AG04450 (cell line): ENCODE data around the gene MYO18B. TPM values are rescaled to one million over a fixed set of nuclear protein-coding genes. Genes with fewer than 3 reads are reported as not detected.

Experiments used
- CTCF ChIA-PET: fragments of 300-600, 350-600 bp; formaldehyde crosslinking; extraction: SDS; loops from one replicate; lab custom pipeline; 2022; ENCODE audit warnings: antibody characterized with exemption, inconsistent platforms; lab: Charles Lee
- POLR2A ChIA-PET: fragments of 350-600 bp; formaldehyde crosslinking; extraction: SDS; loops from one replicate; lab custom pipeline; 2021; ENCODE audit warnings: antibody characterized with exemption, inconsistent platforms; lab: Yijun Ruan, JAX
- DNase-seq: peaks from one replicate; pipeline ENCODE4 v3.0.0-alpha.2; 2011; ENCODE audit warnings: low read depth, low spot score
- H3K27ac ChIP-seq: one replicate; pipeline ENCODE4 v1.5.1; 2012; ENCODE audit warnings: low read depth, low read length, control low read depth
- H3K27me3 ChIP-seq: one replicate; pipeline ENCODE4 v1.6.0; 2012; ENCODE audit warnings: low read length; ENCODE audit not compliant: control insufficient read depth, insufficient read depth
- H3K4me3 ChIP-seq: 2 replicates; pipeline ENCODE4 v1.5.1; 2011; ENCODE audit warnings: mild to moderate bottlenecking, low read depth, low read length, control low read depth
- H3K9me3 ChIP-seq: 2 replicates; pipeline ENCODE4 v1.5.1; 2012; ENCODE audit warnings: low read length; ENCODE audit not compliant: control insufficient read depth, insufficient read depth
- polyA plus RNA-seq: library from polyadenylated mRNA; depleted of rRNA; stranded (reverse); fragments of >200 nt; gene quantifications from 2 replicates; pipeline ENCODE4 v1.2.3, GENCODE V29; 2011
- TF ChIP-seq, protein P1 (sequence below): IDR thresholded peaks from 2 replicates; pipeline ENCODE4 v1.5.1; 2011; ENCODE audit warnings: low read depth, low read length, control low read depth, inconsistent platforms

MYO18B gene
- polyA plus RNA-seq, 1 experiment, result not detected

- H3K27ac ChIP-seq, result no peak overlapping the region
- peaks cover 12% of the 10 kb centered on the region for H3K9me3 ChIP-seq
- ChIA-PET CTCF (interaction anchor here (0.9 kb wide), 1 partner anchor 23 kb away, joined by 3 read pairs; no protein-coding TSS in a partner anchor), POLR2A (no interaction called here)
- no peaks in the 10 kb centered on the region for H3K27me3 ChIP-seq
- no peak overlapping the region for H3K4me3 ChIP-seq
- DNase-seq, result no peak
- TF ChIP-seq, protein P1, sequence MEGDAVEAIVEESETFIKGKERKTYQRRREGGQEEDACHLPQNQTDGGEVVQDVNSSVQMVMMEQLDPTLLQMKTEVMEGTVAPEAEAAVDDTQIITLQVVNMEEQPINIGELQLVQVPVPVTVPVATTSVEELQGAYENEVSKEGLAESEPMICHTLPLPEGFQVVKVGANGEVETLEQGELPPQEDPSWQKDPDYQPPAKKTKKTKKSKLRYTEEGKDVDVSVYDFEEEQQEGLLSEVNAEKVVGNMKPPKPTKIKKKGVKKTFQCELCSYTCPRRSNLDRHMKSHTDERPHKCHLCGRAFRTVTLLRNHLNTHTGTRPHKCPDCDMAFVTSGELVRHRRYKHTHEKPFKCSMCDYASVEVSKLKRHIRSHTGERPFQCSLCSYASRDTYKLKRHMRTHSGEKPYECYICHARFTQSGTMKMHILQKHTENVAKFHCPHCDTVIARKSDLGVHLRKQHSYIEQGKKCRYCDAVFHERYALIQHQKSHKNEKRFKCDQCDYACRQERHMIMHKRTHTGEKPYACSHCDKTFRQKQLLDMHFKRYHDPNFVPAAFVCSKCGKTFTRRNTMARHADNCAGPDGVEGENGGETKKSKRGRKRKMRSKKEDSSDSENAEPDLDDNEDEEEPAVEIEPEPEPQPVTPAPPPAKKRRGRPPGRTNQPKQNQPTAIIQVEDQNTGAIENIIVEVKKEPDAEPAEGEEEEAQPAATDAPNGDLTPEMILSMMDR, result no peak
Measured at GRCh38 chr22:25749420-25750169, 7.6 kb downstream of the MYO18B start.

GRCh38 chr22:25750569-25751173, 8.7 kb downstream of the MYO18B start:
- Histone ChIP-seq H3K27me3 (no peaks in the 10 kb centered on the region), H3K9me3 (peaks cover 23% of the 10 kb centered on the region), H3K4me3 (no peak overlapping the region), H3K27ac (no peak overlapping the region)
- POLR2A ChIA-PET, result no interaction called here
- CTCF ChIA-PET, result no interaction called here
- TF ChIP-seq, protein P1, result no peak
- no peak for DNase-seq

- no peak overlapping the region for H3K27ac ChIP-seq
- CTCF ChIA-PET, result no interaction called here
- TF ChIP-seq, protein P1, result no peak
- POLR2A ChIA-PET, result no interaction called here
- H3K9me3 ChIP-seq, result peaks cover 24% of the 10 kb centered on the region
- no peak overlapping the region for H3K4me3 ChIP-seq
- no peak for DNase-seq
- no peaks in the 10 kb centered on the region for H3K27me3 ChIP-seq
Measured at GRCh38 chr22:25751174-25751581, 9.2 kb downstream of the MYO18B start.

DNA sequence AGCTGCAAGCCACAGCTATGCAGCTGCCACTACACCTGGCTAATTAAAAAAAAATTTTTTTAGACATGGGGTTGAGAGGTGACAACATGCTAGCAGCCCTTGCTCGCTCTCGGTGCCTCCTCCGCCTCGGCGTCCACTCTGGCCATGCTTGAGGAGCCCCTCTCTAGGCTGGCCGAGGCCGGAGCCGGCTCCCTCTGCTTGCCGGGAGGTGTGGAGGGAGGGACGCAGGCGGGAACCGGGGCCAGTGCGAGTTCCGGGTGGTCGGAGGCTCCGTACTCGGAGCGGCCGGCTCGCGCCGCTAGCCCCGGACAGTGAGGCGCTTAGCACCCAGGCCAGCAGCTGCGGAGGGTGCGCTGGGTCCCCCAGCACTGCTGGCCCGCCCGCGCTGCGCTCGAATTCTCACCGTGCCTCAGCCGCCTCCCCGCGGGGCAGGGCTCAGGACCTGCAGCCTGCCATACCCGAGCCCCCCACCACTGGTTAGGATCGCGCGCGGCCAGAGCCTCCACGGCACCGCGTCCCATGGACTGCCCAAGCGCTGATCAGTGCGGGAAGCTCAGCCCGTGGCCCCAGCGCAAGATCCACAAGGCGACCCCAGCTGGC, 10.7 kb downstream of the MYO18B start:
- DNase-seq, result no peak
- ChIA-PET CTCF (no interaction called here), POLR2A (no interaction called here)
- Histone ChIP-seq H3K4me3 (no peak overlapping the region), H3K9me3 (peaks cover 30% of the 10 kb centered on the region), H3K27me3 (no peaks in the 10 kb centered on the region), H3K27ac (no peak overlapping the region)
- TF ChIP-seq, protein P1, result no peak

DNA sequence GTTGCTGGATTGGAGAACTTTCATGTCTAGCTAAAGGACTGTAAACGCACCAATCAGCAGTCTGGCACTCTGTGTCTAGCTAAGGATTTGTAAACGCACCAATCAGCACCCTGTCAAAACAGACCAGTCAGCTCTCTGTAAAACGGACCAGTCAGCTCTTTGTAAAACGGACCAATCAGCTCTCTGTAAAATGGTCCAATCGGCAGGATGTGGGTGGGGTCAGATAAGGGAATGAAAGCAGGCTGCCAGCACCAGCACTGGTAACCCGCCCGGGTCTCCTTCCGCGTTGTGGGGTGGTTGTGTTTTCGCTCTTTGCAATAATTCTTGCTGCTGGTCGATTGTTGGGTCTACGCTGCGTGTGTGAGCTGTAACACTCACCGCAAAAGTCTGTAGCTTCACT, 11.3 kb downstream of the MYO18B start:
- POLR2A ChIA-PET, result no interaction called here
- no peak overlapping the region for H3K4me3 ChIP-seq
- TF ChIP-seq, protein P1, result no peak
- no peaks in the 10 kb centered on the region for H3K27me3 ChIP-seq
- no peak for DNase-seq
- H3K9me3 ChIP-seq, result peaks cover 30% of the 10 kb centered on the region
- H3K27ac ChIP-seq, result no peak overlapping the region
- CTCF ChIA-PET, result no interaction called here
